ENCODE data around the gene GTPBP4.

DNA sequence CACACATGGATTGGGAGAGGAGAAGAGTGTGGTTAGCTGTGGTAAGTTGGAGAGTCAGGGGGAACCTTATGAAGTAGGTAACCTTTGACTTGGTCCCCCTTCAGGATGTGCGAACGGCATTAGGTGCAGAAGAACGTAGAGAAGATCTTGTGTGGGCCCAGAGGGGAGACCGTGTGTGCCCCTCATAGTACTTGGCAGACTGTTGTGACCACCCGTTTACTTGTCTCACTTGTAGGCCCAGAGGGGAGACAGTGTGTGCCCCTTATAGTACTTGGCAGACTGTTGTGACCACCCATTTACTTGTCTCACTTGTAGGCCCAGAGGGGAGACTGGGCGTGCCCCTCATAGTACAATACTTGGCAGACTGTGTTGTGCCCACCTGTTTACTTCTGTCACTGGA is 2.6 kb downstream of the GTPBP4 start:
- TF ChIP-seq, protein P1, sequence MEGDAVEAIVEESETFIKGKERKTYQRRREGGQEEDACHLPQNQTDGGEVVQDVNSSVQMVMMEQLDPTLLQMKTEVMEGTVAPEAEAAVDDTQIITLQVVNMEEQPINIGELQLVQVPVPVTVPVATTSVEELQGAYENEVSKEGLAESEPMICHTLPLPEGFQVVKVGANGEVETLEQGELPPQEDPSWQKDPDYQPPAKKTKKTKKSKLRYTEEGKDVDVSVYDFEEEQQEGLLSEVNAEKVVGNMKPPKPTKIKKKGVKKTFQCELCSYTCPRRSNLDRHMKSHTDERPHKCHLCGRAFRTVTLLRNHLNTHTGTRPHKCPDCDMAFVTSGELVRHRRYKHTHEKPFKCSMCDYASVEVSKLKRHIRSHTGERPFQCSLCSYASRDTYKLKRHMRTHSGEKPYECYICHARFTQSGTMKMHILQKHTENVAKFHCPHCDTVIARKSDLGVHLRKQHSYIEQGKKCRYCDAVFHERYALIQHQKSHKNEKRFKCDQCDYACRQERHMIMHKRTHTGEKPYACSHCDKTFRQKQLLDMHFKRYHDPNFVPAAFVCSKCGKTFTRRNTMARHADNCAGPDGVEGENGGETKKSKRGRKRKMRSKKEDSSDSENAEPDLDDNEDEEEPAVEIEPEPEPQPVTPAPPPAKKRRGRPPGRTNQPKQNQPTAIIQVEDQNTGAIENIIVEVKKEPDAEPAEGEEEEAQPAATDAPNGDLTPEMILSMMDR (conservative IDR thresholded peaks at IDR 0.05), result no peak
- no peak for TF ChIP-seq EZH2 (IDR thresholded peaks at IDR 0.05; ENCODE audit: low read depth)

Data from PC-9 (cell line).